Small intestine (tissue), 7 donors: ENCODE data around the gene ELK4. TPM values are rescaled to one million over a fixed set of nuclear protein-coding genes. Genes with fewer than 3 reads are reported as not detected.
A peak's percentile ranks its signal among the peaks of the same experiment; 100 is the strongest.

Source experiments
- DNase-seq, 2 donors: peaks; one replicate each; pipeline versions ENCODE4 v3.0.0 to v3.0.0-alpha.2; 2013
- FAIRE-seq: peaks from 2 replicates; lab custom pipeline; 2012; peaks lifted over from hg19 to GRCh38; lab: Jason Lieb, UNC
- H3K27ac ChIP-seq, 3 donors: one replicate each; pipeline ENCODE4 v1.5.1; 2013; ENCODE audit warnings: low read length in 2 of 3, mild to moderate bottlenecking in 2 of 3, control low read depth in 1 of 3, inconsistent platforms in 1 of 3, low read depth in 1 of 3, moderate library complexity in 1 of 3
- H3K27me3 ChIP-seq, 3 donors: one replicate each; pipeline ENCODE4 v1.6.1; 2013; ENCODE audit warnings: low read length in 3 of 3, inconsistent platforms in 1 of 3; ENCODE audit not compliant: control insufficient read depth in 3 of 3, insufficient read depth in 3 of 3
- H3K36me3 ChIP-seq, 3 donors: one replicate each; pipeline ENCODE4 v1.6.1; 2013; ENCODE audit warnings: low read length in 3 of 3, inconsistent platforms in 1 of 3, low read depth in 1 of 3, mild to moderate bottlenecking in 1 of 3, moderate library complexity in 1 of 3; ENCODE audit not compliant: control insufficient read depth in 3 of 3, insufficient read depth in 2 of 3
- H3K4me1 ChIP-seq, 3 donors: one replicate each; pipeline ENCODE4 v1.6.1; 2013; ENCODE audit warnings: low read length in 2 of 3, inconsistent platforms in 1 of 3, low read depth in 1 of 3, mild to moderate bottlenecking in 1 of 3, moderate library complexity in 1 of 3; ENCODE audit not compliant: control insufficient read depth in 3 of 3, insufficient read depth in 2 of 3
- H3K4me3 ChIP-seq, 3 donors: one replicate each; pipeline ENCODE4 v1.5.1; 2013; ENCODE audit warnings: low read length in 3 of 3, control low read depth in 1 of 3, inconsistent platforms in 1 of 3, low read depth in 1 of 3, mild to moderate bottlenecking in 1 of 3, moderate library complexity in 1 of 3
- H3K9me3 ChIP-seq, 2 donors: one replicate each; pipeline ENCODE4 v1.6.1; 2013; ENCODE audit warnings: low read depth in 1 of 2, low read length in 1 of 2; ENCODE audit not compliant: control insufficient read depth in 2 of 2, insufficient read depth in 1 of 2
- WGBS, 3 donors: extraction: QIAGEN DNeasy Blood & Tissue Kit; methylation state at CpG; one replicate each; pipeline ENCODE4 v1.1.7; 2013; 5-methylcytosine and 5-hydroxymethylcytosine counted together
- polyA plus RNA-seq, 4 donors: library from polyadenylated mRNA; stranded (reverse) in 3 of 4; unstranded in 1 of 4; fragments of 200-250 nt in 3 of 4; fragments of 120-200 nt in 1 of 4; gene quantifications; one replicate each; pipeline versions ENCODE4 v1.2.1 to v1.2.3, GENCODE V29; 2013
- donor health status: healthy with polysubstance abuse.
- donor health status: control.
- donor health status: control.
- donor health status: Bipolar disorder and iron deficiency.
- donor health status: healthy.

Gene ELK4
- polyA plus RNA-seq, 4 donors = 2.7 to 14.7 (median 4.5) TPM

DNA sequence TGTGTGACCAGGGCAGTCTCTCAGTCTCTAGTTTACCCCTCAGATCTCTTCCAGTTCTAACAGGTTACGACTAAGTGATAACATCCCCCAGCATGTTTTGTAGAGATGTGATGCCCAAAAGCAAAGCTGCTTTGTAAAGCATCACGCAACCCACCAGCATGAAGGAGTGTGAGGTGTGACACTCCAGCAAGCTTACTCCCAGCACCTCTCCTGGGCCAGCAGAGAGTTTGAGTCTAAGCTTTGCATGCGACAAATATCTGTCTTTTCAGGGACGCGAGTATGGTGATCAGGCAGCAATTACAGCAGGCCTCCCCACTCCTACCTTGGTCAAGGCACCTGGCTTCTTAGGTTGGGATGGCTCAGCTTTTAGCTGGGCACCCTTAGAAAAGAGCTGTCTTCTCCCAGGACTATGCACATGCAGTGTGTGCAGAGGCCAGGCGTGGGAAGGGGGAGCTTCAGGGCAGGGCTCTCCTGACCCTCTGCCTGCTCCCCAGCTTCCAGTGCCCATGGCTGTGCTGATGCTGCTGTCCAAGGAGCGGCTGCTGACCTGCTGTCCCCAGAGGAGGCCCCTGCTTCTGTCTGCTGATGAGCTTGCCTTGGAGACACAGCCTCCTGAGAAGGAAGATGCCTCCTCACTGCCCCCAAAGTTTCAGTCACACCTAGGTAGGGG, 48.2 kb downstream of the ELK4 start:
- Histone ChIP-seq H3K27ac (no peak overlapping the region), H3K27me3 (peaks cover 0 to 3% (median 0%) of the 10 kb centered on the region in 3 donors), H3K36me3 (no peaks in the 10 kb centered on the region), H3K9me3 (no peaks in the 10 kb centered on the region), H3K4me3 (no peak overlapping the region), H3K4me1 (peaks cover 0 to 14% (median 0%) of the 10 kb centered on the region in 3 donors)
- WGBS, 3 donors = 84 to 92% (median 88%) methylated on average over 7 of the region's 7 CpGs
- DNase-seq (no peak), FAIRE-seq (no peak)

- DNase-seq (peak in 1 of 2 donors; percentile 49), FAIRE-seq (no peak)
- 42 to 53% (median 47%) methylated on average over 6 of the region's 6 CpGs for WGBS, 3 donors
- H3K4me1 ChIP-seq = peaks cover 0 to 14% (median 0%) of the 10 kb centered on the region in 3 donors
- peak overlapping the region in 2 of 3 donors; percentile 56 to 60 for H3K27ac ChIP-seq
- H3K4me3 ChIP-seq = no peak overlapping the region
- H3K9me3 ChIP-seq = no peaks in the 10 kb centered on the region
- no peaks in the 10 kb centered on the region for H3K36me3 ChIP-seq
- H3K27me3 ChIP-seq = peaks cover 0 to 5% (median 0%) of the 10 kb centered on the region in 3 donors
Observed at GRCh38 chr1:205582471-205583291, 49.1 kb downstream of the ELK4 start.

GRCh38 chr1:205582046-205582445, 49.8 kb downstream of the ELK4 start:
- DNase-seq (no peak), FAIRE-seq (no peak)
- 56 to 62% (median 57%) methylated on average over 11 of the region's 11 CpGs for WGBS, 3 donors

GRCh38 chr1:205581321-205581980, 50.4 kb downstream of the ELK4 start:
- no peak for FAIRE-seq
- no peaks in the 10 kb centered on the region for H3K9me3 ChIP-seq
- no peaks in the 10 kb centered on the region for H3K36me3 ChIP-seq
- H3K27me3 ChIP-seq = peaks cover 0 to 8% (median 0%) of the 10 kb centered on the region in 3 donors
- no peak for DNase-seq
- H3K27ac ChIP-seq = peak overlapping the region in 2 of 3 donors; percentile 26 to 63
- WGBS, 3 donors = 86 to 90% (median 88%) methylated on average over 9 of the region's 9 CpGs
- H3K4me1 ChIP-seq = peaks cover 0 to 14% (median 0%) of the 10 kb centered on the region in 3 donors
- no peak overlapping the region for H3K4me3 ChIP-seq

More at GRCh38 chr1:205582046-205582445, 49.8 kb downstream of the ELK4 start:
- H3K9me3 ChIP-seq = no peaks in the 10 kb centered on the region
- peak overlapping the region in 2 of 3 donors; percentile 56 to 63 for H3K27ac ChIP-seq
- H3K27me3 ChIP-seq = peaks cover 0 to 8% (median 0%) of the 10 kb centered on the region in 3 donors
- H3K36me3 ChIP-seq = no peaks in the 10 kb centered on the region
- H3K4me1 ChIP-seq = peaks cover 0 to 14% (median 0%) of the 10 kb centered on the region in 3 donors
- no peak overlapping the region for H3K4me3 ChIP-seq

GRCh38 chr1:205580923-205581180, 51.0 kb downstream of the ELK4 start:
- Histone ChIP-seq H3K36me3 (no peaks in the 10 kb centered on the region), H3K27me3 (peaks cover 0 to 8% (median 0%) of the 10 kb centered on the region in 3 donors), H3K4me3 (no peak overlapping the region), H3K27ac (no peak overlapping the region), H3K9me3 (no peaks in the 10 kb centered on the region), H3K4me1 (peaks cover 0 to 18% (median 0%) of the 10 kb centered on the region in 3 donors)
- DNase-seq = no peak
- no peak for FAIRE-seq
- WGBS, 3 donors = 73 to 92% (median 88%) methylated on average over 3 of the region's 3 CpGs

DNA sequence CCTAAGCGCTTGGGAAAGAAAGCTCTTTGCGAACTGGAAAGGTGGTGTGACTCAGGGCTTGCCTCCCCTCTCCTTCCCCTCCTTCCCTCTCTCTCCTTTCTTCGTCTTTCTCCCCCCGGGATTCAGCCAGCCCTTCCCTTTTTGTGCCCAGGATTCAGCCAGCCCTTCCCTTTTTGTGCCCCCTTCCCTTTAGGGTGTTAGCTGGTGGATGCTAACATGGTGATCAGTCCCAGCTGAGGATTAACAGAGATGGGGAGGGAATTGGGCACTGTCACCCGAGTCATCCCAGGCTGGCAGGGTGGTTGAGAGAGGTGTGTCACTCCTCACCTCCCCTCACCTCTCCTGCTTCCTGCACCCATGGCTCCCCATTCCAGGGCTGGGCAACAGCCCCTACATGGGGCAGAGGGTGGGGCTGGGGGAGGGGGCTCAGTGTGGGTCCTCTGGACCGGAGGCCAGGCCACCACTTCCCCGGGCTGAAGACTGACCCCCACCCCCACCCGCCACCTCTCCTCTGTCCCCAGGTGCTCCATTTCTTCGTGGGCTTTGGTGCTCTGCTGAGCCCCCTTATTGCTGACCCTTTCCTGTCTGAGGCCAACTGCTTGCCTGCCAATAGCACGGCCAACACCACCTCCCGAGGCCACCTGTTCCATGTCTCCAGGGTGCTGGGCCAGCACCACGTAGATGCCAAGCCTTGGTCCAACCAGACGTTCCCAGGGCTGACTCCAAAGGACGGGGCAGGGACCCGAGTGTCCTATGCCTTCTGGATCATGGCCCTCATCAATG, 51.5 kb downstream of the ELK4 start:
- WGBS, 3 donors = 76 to 87% (median 81%) methylated on average over 14 to 15 of the region's 15 CpGs
- Histone ChIP-seq H3K27ac (no peak overlapping the region), H3K9me3 (no peaks in the 10 kb centered on the region), H3K27me3 (peaks cover 0 to 8% (median 0%) of the 10 kb centered on the region in 3 donors), H3K36me3 (no peaks in the 10 kb centered on the region), H3K4me1 (peaks cover 0 to 20% (median 0%) of the 10 kb centered on the region in 3 donors), H3K4me3 (no peak overlapping the region)
- no peak for FAIRE-seq
- DNase-seq = no peak

DNA sequence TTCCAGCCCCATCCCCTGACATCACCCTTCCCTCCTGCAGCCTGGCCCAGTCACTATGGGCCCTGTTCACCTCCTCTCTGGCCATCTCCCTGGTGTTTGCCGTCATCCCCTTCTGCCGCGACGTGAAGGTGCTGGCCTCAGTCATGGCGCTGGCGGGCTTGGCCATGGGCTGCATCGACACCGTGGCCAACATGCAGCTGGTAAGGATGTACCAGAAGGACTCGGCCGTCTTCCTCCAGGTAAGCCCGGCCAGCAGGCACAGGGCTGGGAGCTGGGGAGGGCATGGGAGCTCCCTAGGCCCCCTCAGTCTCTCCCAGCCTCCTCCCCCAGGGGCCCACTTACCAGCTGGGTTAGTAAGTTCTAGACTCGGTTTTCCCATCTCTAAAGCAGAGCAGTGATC, 52.1 kb downstream of the ELK4 start:
- Histone ChIP-seq H3K9me3 (no peaks in the 10 kb centered on the region), H3K4me3 (no peak overlapping the region), H3K27ac (no peak overlapping the region), H3K27me3 (peaks cover 0 to 8% (median 2%) of the 10 kb centered on the region in 3 donors), H3K4me1 (peaks cover 0 to 20% (median 0%) of the 10 kb centered on the region in 3 donors), H3K36me3 (no peaks in the 10 kb centered on the region)
- DNase-seq = no peak
- WGBS, 3 donors = 90 to 92% (median 91%) methylated on average over 12 of the region's 12 CpGs
- FAIRE-seq = no peak
